Astrocyte of the cerebellum (primary cell): ENCODE measurements around the gene KRT15.

Experiments used
- DNase-seq: peaks from one replicate; pipeline ENCODE4 v3.0.0-alpha.2; 2011; ENCODE audit warnings: low read depth
- H3K4me3 ChIP-seq: 2 replicates; pipeline ENCODE4 v1.5.1; 2011; ENCODE audit warnings: mild to moderate bottlenecking, low read depth, low read length, moderate library complexity
- in situ Hi-C: cut with HindIII; loops from 2 replicates; pipeline ENCODE4 v1.10.0; 2017; ENCODE audit warnings: low sequenced_read_pairs
- TF ChIP-seq, protein P1 (sequence below): IDR thresholded peaks from 2 replicates; pipeline ENCODE4 v1.5.1; 2012; ENCODE audit warnings: low read length, low read depth, moderate library complexity, mild to moderate bottlenecking; ENCODE audit errors: missing control alignments

KRT15 gene

DNA sequence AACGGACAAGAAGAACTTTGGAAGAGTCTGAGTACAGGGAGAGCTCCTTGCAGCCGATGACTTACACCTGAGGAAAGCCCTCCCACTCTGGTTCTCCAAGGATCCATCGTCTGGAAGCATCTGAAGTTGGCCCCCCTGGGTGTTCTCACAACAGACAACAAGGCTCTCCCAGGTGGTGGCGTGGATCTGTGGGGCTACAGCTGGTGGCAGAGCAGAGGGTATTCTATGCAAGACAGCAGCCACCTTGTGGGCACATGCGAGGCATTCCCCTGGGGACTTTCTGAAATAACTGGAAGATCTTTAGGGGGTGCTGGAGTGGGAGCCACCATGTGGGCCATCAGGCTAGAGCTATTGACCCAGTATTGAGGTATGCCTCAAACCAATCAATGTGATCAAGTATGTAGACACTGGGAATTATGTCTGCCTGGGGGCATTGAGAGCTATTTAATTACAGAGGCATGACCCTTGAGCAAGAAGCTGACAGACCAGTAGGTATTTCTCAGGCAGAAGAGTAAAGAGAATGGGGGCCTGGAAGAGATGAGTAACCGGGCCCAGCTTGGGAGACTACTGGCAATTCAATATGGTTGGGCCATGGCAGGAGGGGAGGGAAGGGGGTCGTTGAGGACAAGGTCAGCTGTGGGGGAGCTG, 16.3 kb upstream of the KRT15 start:
- TF ChIP-seq, protein P1, sequence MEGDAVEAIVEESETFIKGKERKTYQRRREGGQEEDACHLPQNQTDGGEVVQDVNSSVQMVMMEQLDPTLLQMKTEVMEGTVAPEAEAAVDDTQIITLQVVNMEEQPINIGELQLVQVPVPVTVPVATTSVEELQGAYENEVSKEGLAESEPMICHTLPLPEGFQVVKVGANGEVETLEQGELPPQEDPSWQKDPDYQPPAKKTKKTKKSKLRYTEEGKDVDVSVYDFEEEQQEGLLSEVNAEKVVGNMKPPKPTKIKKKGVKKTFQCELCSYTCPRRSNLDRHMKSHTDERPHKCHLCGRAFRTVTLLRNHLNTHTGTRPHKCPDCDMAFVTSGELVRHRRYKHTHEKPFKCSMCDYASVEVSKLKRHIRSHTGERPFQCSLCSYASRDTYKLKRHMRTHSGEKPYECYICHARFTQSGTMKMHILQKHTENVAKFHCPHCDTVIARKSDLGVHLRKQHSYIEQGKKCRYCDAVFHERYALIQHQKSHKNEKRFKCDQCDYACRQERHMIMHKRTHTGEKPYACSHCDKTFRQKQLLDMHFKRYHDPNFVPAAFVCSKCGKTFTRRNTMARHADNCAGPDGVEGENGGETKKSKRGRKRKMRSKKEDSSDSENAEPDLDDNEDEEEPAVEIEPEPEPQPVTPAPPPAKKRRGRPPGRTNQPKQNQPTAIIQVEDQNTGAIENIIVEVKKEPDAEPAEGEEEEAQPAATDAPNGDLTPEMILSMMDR: no peak
- DNase-seq: no peak
- in situ Hi-C loops: no loop called here
- H3K4me3 ChIP-seq: no peak overlapping the region

DNA sequence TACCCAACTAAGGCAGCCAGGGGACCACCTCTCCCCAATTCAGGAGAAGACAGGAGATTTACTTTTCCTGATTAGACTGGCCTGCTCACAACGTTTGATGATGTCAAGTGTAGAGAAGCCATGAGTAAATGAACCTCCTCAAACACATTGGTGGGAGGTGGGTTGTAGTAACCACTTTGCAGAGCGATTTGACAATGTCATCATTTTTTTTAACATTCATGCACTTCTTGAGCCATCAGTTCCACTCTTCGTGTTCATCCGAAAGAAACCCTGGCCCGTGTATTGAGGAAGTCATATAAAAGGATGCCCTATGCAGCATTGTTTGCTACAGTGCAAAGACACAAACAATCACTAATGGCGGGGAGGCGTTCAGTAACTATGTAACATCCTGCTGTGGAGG, 14.9 kb upstream of the KRT15 start:
- in situ Hi-C loops: no loop called here
- no peak overlapping the region for H3K4me3 ChIP-seq
- no peak for DNase-seq
- TF ChIP-seq, protein P1: no peak

DNA sequence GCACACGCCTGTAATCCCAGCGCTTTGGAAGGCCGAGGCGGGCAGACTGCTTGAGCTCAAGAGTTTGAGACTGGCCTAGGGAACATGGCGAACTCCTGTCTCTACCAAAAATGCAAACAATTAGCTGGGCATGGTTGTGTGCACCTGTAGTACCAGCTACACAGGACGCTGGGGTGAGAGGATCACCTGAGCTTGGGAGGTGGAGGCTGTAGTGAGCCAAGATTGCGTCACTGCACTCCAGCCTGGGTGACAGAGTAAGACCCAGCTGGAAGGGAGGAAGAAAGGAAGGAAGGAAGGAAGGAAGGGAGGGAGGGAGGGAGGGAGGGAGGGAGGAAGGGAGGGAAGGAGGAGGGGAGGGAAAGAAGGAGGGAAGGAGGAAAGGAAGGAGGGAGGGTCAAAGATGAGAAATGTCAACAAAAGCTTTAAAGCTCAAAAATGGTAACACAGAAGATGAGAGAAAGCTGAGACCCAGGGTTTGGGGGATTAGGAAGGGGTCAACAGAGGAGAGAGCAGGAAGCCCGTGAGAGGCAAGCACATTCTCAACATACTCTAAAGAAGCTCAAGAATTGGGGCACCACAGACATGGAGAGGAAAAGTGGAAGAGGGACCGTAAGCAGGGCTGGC, 14.4 kb upstream of the KRT15 start:
- no peak for DNase-seq
- TF ChIP-seq, protein P1: no peak
- no peak overlapping the region for H3K4me3 ChIP-seq
- in situ Hi-C loops: no loop called here

DNA sequence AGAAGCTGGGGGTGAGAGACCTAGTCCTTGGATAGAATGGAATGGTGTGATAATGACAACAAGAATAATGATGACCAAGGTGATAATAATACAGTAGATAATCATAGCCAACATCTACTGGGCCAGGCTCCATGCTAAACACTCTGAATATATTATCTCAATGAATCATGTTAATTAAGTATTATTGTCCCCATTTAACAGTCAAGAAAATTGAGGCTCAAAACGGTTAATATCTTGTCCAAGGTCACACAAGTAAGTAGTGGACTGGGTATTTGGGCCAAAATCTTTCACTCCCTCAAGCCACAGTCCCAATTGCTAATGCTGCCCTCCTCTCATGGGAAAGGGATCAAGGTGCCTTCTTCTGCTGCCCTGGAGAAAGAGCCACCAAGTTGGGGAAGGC, 13.3 kb upstream of the KRT15 start:
- no peak for DNase-seq
- TF ChIP-seq, protein P1: no peak
- H3K4me3 ChIP-seq: no peak overlapping the region
- in situ Hi-C loops: no loop called here

DNA sequence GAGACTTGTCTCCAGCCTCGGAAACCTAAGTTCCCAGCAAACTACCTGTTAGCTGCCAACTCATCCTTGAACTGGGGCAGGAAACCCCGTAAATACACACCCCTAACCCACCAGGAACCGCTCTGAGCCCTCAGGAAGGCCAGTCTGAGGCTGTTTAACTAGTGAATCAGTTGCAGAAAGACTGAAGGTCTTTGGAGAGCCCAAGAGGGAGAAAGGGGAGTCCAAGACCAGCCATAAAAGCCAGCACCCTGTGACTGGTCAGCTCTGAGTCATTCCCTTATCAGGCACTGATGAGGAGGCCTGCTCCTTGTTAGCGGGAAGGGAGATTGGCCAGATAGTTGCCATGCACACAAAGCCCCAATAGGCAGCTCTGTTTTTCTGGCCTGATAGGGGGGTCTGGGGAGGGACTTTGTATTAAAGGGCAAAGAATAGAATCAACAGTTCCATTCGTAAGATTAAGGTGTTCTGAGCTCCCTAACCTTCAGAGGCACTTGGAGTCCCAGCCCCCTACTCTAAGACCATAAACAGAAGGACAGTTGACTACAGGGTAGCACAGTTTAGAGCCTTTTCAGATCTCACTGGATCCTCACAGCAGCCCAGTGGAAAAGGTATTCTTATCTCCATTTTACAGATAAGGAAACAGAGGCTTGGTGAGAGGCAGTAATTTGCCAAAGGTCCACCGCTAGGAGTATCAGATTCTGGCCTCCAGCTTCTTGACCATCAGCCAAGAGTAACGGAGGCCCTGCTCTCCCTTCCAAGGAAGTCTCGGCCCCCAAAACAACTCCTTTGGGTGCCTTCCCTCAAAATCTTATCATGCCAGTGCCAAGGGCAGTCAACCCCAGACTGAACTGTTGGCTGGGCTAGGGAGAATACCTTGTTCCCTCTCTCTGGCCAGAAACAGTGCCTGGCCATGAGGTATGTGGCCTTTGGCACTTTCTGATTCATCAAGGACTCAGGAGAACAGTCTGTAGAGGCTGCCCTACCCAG, 11.7 kb upstream of the KRT15 start:
- peak; percentile 32 for DNase-seq

DNA sequence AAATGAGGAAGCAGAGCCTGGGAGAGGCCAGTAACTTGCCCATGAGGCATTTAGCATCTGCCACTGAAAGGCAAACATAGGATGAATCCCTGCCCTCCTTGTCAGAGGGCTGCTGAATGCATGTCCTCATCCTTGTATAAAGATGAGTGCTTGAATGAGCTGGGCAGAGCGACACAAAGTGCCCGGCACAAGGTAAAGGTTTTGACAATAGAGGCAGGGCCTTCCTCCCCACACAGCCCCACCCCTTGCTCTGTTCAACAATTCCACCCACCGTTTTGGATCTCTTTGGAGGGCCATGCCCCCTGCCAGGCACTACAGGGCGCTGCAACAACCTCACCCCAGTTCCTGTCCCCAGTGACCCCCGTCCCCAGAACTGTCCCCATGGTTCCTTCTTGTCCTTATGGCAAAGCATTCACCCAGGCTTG, 10.8 kb upstream of the KRT15 start:
- TF ChIP-seq, protein P1: no peak
- H3K4me3 ChIP-seq: no peak overlapping the region
- in situ Hi-C loops: no loop called here
- DNase-seq: no peak

More for the DNA sequence above, 11.7 kb upstream of the KRT15 start:
- no peak overlapping the region for H3K4me3 ChIP-seq
- in situ Hi-C loops: no loop called here
- TF ChIP-seq, protein P1: no peak
